HG03457 (cell line): ENCODE measurements around the gene NDST3.

ENCODE experiments used
- ATAC-seq: cut with Tn5 transposase; IDR thresholded peaks from one replicate; pipeline ENCODE4 v1.9.1; 2021; ENCODE audit warnings: moderate number of reproducible peaks; ENCODE audit not compliant: unreplicated experiment

Gene NDST3

GRCh38 chr4:118034053-118034785 is at the start of gene NDST3:
NDST3 (plus strand) TSS chr4:118034486; CDS start chr4:118053911, 19,425 bp downstream.
- ATAC-seq, result no peak

GRCh38 chr4:117986321-117986720 is 48.0 kb upstream of the NDST3 start:
- no peak for ATAC-seq

GRCh38 chr4:117987464-117987863 is 46.8 kb upstream of the NDST3 start:
- ATAC-seq, result no peak

- no peak for ATAC-seq
Measured at GRCh38 chr4:117996891-117997290, 37.4 kb upstream of the NDST3 start.

GRCh38 chr4:118004088-118004487 is 30.2 kb upstream of the NDST3 start:
- no peak for ATAC-seq

GRCh38 chr4:118005883-118006282 is 28.4 kb upstream of the NDST3 start:
- no peak for ATAC-seq

GRCh38 chr4:118012142-118012541 is 22.1 kb upstream of the NDST3 start:
- ATAC-seq, result no peak

- no peak for ATAC-seq
Measured at GRCh38 chr4:118014831-118015230, 19.5 kb upstream of the NDST3 start.

- no peak for ATAC-seq
Measured at GRCh38 chr4:118018381-118019145, 15.7 kb upstream of the NDST3 start.

- ATAC-seq, result no peak
Measured at GRCh38 chr4:118026806-118027205, 7.5 kb upstream of the NDST3 start.

- ATAC-seq, result no peak
Measured at GRCh38 chr4:118029224-118029623, 5.1 kb upstream of the NDST3 start.

GRCh38 chr4:118032691-118033090 is 1.6 kb upstream of the NDST3 start:
- no peak for ATAC-seq

GRCh38 chr4:118033148-118034052 is 886 bp upstream of the NDST3 start:
- ATAC-seq, result no peak

- no peak for ATAC-seq
Measured at GRCh38 chr4:118035309-118035708, 1.0 kb downstream of the NDST3 start.

- ATAC-seq, result no peak
Measured at GRCh38 chr4:118036336-118036735, 2.0 kb downstream of the NDST3 start.

- ATAC-seq, result no peak
Measured at GRCh38 chr4:118037955-118038354, 3.7 kb downstream of the NDST3 start.

GRCh38 chr4:118046323-118046722 is 12.0 kb downstream of the NDST3 start:
- ATAC-seq, result no peak

GRCh38 chr4:118047043-118047442 is 12.8 kb downstream of the NDST3 start:
- ATAC-seq, result no peak

GRCh38 chr4:118058955-118059354 is 24.7 kb downstream of the NDST3 start:
- ATAC-seq, result no peak

- ATAC-seq, result no peak
Measured at GRCh38 chr4:118059397-118059796, 25.1 kb downstream of the NDST3 start.
